ENCODE results near the gene PRCP.

The PRCP gene

DNA sequence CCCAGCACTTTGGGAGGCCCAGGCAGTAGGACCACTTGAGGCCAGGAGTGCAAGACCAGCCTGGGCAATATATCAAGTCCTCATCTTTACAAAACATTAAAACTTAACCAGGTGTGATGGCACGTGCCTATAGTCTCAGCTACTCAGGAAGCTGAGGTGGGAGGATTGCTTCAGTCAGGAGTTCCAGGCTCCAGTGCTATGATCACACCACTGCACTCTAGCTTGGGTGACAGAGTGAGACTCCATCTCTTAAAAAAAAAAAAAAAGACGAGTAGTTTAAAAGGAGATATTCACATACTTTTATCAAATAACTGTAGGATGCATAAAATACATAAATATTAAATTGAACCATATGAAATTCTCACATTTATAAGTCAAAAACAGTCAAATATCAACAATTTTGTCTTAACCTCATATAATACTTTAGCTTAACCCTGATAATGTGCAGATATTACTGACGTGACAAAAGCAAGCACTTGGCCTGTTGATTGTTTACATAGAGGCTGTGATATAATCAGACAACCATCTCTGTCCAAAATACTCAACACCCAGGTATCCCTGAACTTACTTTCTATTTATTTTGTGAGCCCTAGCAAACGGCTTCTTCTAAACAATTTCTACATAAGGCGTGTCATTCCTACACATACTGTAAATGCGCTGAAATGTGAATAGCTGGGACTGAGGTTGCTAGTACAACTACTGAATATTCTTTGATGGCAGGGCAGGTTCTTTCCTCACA lies 57.0 kb downstream of the PRCP start:
- no peak for DNase-seq (ENCODE audit: extremely low spot score)
- CTCF ChIA-PET, result interaction anchor here (1.4 to 5.4 kb wide), 3 partner anchors 8 to 49 kb away, joined by 3 to 23 read pairs (median 3); no protein-coding TSS in a partner anchor
- POLR2A ChIA-PET, result interaction anchor here (0.7 kb wide), 1 partner anchor 71 kb away, joined by 5 read pairs; no protein-coding TSS in a partner anchor

DNA sequence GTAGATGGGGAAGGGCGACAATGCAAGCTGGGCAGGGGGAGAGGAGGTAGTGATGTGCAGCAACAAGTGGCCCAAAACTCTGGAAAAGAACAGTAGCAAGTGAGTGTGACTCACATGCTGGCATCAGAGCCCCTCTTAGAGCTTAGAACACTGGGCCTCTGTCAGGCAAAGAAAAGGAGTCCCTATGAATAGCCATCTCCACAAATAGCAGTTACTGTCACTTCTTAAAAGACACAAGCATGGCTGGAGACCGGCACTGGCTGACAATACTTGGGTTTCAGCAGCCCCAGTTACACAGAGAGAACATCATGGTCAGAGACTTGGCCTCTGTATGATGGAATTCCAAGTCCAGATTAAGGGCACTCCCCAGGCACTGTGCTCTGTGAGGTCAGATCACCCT lies 58.2 kb downstream of the PRCP start:
- TF ChIP-seq, protein P1, sequence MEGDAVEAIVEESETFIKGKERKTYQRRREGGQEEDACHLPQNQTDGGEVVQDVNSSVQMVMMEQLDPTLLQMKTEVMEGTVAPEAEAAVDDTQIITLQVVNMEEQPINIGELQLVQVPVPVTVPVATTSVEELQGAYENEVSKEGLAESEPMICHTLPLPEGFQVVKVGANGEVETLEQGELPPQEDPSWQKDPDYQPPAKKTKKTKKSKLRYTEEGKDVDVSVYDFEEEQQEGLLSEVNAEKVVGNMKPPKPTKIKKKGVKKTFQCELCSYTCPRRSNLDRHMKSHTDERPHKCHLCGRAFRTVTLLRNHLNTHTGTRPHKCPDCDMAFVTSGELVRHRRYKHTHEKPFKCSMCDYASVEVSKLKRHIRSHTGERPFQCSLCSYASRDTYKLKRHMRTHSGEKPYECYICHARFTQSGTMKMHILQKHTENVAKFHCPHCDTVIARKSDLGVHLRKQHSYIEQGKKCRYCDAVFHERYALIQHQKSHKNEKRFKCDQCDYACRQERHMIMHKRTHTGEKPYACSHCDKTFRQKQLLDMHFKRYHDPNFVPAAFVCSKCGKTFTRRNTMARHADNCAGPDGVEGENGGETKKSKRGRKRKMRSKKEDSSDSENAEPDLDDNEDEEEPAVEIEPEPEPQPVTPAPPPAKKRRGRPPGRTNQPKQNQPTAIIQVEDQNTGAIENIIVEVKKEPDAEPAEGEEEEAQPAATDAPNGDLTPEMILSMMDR (IDR thresholded peaks at IDR 0.05; ENCODE audit: control extremely low read depth, extremely low read depth, low read depth, missing control alignments), result no peak
- POLR2A ChIA-PET, result no interaction called here
- CTCF ChIA-PET, result interaction anchor here (0.8 to 5.4 kb wide), 2 partner anchors 9 to 25 kb away, joined by 3 to 23 read pairs; no protein-coding TSS in a partner anchor
- no peak for DNase-seq (ENCODE audit: extremely low spot score)

More for the DNA sequence above, 57.0 kb downstream of the PRCP start:
- TF ChIP-seq, protein P1 (IDR thresholded peaks at IDR 0.05; ENCODE audit: control extremely low read depth, extremely low read depth, low read depth, missing control alignments), result no peak

DNA sequence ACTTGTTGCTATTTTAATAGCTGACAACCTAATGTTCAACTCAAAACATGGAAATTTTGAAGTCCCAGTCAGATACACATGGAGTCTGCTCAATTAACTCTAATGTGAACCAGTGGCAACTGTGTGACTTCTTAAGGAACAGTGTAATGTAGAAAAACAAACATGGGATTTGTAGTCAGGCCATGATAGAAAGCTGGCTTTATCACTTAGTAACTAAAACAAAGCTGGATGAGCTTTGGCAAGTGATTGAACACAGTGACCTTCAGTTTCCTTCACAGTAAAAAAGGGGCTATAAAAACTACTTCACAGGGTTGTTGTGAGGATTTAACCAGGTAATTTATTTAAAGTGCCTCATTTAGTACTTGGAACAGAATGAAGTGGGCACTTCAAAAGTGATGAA lies 62.6 kb downstream of the PRCP start:
- DNase-seq (ENCODE audit: extremely low spot score), result no peak
- ChIA-PET CTCF (interaction anchor here (0.6 to 1.1 kb wide), 3 partner anchors 13 to 119 kb away, joined by 3 read pairs; no protein-coding TSS in a partner anchor), POLR2A (no interaction called here)
- TF ChIP-seq, protein P1 (IDR thresholded peaks at IDR 0.05; ENCODE audit: control extremely low read depth, extremely low read depth, low read depth, missing control alignments), result no peak

DNA sequence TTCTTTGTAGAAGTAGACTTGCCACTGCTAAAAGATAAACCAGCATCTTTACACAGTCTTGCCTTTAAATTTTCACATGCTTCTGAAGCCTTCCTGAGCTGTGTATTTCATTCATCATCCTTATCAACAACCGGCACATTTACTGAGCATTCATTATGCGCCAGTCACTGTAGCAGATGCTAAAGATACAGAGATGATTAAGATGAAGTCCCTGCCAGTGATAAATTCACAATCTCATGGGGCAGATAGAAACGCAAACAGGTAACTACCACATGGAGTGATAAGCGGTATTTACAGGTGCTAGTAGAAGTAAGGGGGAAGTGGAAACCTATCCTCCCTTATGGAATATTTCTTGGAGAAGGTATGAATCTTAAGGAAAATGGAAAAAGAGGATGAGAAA lies 67.2 kb downstream of the PRCP start:
- TF ChIP-seq, protein P1 (IDR thresholded peaks at IDR 0.05; ENCODE audit: control extremely low read depth, extremely low read depth, low read depth, missing control alignments), result no peak
- ChIA-PET CTCF (interaction anchor here (1.2 kb wide), 1 partner anchor 35 kb away, joined by 4 read pairs; no protein-coding TSS in a partner anchor), POLR2A (no interaction called here)
- no peak for DNase-seq (ENCODE audit: extremely low spot score)

DNA sequence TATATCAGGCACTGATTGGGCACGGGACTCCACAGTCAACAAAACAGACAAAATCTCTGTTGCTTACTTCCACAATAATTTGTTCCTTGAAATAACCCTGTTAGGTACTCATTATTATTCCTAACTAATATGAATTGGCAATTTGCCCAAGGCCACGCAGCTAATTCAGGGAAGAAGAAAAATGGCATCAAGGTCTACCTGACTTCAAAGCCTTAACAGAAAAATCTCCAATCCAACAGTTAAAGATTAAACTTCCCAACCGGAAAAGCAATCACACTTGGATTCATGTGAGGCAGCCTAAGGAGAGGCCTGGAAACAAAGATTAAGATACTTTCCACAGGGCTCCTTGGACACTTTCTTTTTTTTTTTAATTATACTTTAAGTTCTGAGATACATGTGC lies 68.9 kb downstream of the PRCP start:
- ChIA-PET POLR2A (no interaction called here), CTCF (interaction anchor here (0.6 kb wide), 1 partner anchor 970 kb away, joined by 3 read pairs; no protein-coding TSS in a partner anchor)
- DNase-seq (ENCODE audit: extremely low spot score), result no peak
- TF ChIP-seq, protein P1 (IDR thresholded peaks at IDR 0.05; ENCODE audit: control extremely low read depth, extremely low read depth, low read depth, missing control alignments), result no peak

DNA sequence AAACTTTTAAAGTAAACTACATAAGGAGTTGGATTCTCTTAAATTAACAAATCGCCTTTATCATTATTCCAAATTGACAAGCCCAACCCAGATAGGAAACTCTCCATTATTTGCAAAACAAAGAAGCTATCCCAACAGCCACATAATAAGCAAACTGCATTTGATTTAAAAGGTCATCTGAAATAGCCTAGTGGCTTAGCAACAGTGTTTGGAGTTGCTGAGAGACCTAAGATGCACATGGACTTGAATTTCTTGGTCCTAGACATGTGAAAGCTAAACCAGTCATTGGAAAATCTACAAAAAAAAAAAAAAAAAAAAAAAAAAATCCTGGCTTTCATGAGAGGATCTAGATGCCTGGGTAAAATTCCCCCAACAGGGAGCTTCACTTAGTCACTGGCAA lies 69.5 kb downstream of the PRCP start:
- TF ChIP-seq, protein P1 (IDR thresholded peaks at IDR 0.05; ENCODE audit: control extremely low read depth, extremely low read depth, low read depth, missing control alignments), result no peak
- DNase-seq (ENCODE audit: extremely low spot score), result no peak
- ChIA-PET POLR2A (no interaction called here), CTCF (interaction anchor here (0.6 kb wide), 1 partner anchor 971 kb away, joined by 3 read pairs; no protein-coding TSS in a partner anchor)
